ENCODE data around the gene KCNJ16.

DNA sequence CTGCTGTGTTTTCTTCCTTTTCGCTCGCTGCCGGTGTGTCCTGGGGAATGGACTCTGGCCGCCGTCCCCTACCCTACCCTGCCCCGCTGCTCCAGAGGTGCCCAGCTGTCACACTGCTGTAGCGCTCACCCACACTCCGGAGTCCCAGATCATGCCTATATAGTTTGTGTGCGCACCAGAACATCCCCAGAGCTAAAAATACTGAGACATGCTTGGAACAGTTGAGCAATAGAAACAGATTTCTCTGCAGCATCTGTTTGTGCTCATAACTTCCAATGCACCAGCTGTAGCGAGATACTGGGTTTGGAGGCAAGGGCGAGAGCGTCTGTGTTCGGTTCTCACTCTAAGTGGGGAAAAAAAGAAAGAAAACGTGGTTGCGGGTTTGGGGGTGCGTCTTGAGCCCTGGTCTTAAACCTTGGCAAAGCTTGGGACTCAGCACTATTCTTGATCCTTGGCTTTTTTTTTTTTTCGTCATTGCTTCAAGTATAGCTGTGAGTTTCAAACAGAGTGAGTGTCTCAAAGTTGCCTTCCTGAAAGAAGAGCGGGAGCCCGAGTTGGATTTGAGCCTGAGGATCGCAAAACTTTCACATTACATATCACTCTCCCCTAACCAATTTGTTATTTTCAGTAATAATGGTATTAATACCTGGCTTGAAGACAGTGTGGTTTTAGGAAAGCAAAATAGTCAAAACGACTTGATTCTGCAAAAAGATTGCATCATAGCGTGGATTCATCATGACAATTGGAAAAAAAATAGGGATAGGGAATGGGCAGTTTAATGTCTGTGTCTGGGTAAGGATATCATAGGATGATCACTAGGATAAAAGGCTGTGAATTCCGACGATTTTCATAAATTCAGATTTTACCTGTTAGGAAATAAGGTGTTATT is 94.9 kb downstream of the KCNJ16 start:
- TF ChIP-seq, protein P1, sequence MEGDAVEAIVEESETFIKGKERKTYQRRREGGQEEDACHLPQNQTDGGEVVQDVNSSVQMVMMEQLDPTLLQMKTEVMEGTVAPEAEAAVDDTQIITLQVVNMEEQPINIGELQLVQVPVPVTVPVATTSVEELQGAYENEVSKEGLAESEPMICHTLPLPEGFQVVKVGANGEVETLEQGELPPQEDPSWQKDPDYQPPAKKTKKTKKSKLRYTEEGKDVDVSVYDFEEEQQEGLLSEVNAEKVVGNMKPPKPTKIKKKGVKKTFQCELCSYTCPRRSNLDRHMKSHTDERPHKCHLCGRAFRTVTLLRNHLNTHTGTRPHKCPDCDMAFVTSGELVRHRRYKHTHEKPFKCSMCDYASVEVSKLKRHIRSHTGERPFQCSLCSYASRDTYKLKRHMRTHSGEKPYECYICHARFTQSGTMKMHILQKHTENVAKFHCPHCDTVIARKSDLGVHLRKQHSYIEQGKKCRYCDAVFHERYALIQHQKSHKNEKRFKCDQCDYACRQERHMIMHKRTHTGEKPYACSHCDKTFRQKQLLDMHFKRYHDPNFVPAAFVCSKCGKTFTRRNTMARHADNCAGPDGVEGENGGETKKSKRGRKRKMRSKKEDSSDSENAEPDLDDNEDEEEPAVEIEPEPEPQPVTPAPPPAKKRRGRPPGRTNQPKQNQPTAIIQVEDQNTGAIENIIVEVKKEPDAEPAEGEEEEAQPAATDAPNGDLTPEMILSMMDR (IDR thresholded peaks at IDR 0.05), result no peak
- TF ChIP-seq POLR2A (IDR thresholded peaks at IDR 0.05) (no peak), POLR2AphosphoS5 (IDR thresholded peaks at IDR 0.05; ENCODE audit: insufficient read depth in 1 of 2, low read depth in 1 of 2) (no peak)

Data from vagina (tissue), 2 donors.